IPS-18c (cell line): ENCODE data around the gene TCTA.
"Not testable (repeated sequence)": the region's sequence is repeated elsewhere in the genome, so short reads cannot be mapped to it uniquely, and the experiment has no call there.

Experiments used
- H3K4me3 ChIP-seq: 2 replicates; pipeline ENCODE4 v1.7.0; 2013; ENCODE audit warnings: low read depth, mild to moderate bottlenecking, low read length, moderate library complexity; ENCODE audit not compliant: insufficient read depth
- H3K9me3 ChIP-seq: one replicate; pipeline ENCODE4 v1.6.1; 2013; ENCODE audit warnings: mild to moderate bottlenecking, low read length, moderate library complexity; ENCODE audit not compliant: control insufficient read depth, insufficient read depth

Gene TCTA

DNA sequence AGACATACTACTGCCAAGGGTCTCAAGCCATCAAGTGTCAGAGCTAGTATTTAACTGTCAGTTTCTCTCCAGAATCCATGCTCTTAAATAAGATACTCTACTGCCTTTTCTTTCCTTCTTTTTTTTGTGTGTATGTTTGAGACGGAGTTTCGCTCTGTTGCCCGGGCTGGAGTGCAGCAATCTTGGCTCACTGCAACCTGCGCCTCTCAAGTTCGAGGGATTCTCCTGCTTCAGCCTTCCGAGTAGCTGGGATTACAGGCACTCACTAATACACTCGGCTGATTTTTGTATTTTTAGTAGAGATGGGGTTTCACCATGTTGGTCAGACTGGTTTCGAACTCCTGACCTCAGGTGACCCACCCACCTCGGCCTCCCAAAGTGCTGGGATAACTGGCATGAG lies 6.7 kb upstream of the TCTA start:
- not testable (repeated sequence) for H3K4me3 ChIP-seq, H3K9me3 ChIP-seq

DNA sequence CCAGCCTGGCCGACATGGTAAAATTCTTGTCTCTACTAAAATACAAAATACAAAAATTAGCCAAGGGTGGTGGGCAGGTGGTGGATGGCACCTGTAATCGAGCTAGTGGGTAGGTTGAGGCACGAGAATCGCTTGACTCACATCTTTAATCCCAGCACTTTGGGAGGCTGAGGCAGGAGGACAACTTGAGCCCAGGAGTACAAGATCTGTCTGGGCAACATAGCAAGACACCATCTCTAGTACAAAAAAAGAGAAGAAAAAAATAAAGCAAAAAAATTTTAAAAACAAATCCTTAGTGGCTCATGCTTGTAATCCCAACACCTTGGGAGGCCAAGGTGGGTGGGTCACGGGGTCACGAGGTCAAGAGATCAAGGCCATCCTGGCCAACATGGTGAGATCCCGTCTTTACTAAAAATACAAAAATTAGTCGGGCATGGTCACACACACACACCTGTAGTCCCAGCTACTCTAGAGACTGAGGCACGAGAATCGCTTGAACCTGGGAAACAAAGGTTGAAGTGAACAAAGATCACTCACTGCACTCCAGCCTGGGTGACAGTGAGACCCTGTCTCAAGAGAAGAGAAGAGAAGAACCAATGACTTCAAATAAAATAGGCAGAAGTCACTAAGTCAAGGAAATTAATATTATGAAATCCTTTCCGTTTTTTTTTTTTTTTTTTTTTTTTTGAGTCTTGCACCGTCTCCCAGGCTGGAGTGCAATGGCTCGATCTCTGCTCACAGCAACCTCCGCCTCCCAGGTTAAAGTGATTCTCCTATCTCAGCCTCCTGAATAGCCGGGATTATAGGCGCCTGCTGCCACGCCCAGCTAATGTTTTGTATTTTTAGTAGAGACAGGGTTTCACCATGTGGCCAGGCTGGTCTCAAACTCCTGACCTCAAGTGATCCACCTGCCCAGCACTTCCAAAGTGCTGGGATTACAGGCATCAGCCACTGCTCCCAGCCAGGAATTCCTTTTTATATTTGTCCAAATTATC lies 5.4 kb upstream of the TCTA start:
- H3K4me3 ChIP-seq, result no peak overlapping the region
- peaks cover 2% of the 10 kb centered on the region for H3K9me3 ChIP-seq

DNA sequence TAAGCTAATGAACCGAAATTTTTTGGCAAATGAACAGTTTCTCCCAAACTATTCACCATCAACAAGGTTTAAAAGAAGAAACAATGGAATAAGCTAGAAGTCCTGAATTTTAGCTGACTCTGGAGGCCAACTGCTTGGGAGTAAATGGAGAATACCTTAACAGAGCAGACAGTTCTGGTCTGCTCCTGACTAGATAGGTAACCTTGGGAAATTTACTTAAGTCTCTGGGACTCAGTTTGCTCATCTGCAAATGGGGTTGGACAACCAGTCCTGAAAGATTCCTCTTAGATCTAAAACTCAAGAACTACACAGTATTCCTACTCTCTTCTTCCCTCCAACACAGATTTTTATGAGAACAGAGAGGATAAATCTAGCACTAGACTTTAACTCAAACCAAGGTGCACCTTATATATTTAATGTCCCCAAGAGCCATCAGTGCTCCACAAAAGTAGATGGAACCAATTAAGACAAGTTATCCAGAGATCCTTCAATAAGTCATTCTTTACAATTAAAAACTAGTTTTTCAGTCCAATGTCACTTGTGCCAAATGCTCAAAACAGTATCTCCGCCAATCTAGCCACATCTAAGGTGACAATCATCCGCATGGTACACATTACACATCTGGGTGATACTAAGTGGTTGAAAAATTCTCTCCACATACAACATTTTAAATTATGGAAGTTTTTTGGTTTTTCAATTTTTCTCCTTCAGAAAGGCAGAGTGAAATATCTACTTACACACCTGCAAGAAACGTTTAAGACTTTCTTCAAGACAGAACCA lies 2.0 kb upstream of the TCTA start:
- no peaks in the 10 kb centered on the region for H3K9me3 ChIP-seq

DNA sequence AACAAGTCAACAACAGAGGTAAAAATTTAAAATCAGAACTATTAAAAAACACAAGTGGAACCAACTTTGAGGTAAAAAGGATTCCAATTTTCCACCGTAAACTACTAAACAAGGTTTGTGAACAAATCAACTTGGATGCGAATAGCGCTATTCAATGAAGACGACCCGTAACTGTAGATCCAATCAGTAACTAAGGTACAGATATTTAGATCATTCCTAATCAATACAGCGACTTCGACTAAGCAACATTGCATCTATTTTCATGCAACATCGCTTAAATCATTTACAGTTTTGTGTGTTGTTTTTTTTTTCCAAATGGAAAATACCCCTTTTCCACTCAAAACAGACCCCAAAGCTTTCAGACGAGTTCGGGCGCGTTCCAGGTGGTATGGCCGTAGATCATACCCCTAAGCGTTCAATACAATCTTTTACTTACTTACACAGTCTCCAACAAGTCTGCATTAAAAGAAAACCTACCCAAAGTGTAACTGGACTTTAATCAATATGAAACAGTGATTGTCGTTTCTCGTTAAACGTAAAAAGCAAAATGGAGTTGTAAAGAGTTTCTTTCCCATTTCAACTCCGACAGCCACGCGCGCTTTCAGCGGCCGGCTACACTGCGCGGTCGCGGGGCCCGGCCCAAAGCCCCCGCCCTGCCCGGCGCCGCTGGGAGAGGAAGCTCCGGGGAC lies 1.2 kb upstream of the TCTA start:
- H3K9me3 ChIP-seq, result no peaks in the 10 kb centered on the region
- H3K4me3 ChIP-seq, result peak overlapping the region; percentile 96

More for the DNA sequence above, 2.0 kb upstream of the TCTA start:
- H3K4me3 ChIP-seq, result peak overlapping the region; percentile 96

DNA sequence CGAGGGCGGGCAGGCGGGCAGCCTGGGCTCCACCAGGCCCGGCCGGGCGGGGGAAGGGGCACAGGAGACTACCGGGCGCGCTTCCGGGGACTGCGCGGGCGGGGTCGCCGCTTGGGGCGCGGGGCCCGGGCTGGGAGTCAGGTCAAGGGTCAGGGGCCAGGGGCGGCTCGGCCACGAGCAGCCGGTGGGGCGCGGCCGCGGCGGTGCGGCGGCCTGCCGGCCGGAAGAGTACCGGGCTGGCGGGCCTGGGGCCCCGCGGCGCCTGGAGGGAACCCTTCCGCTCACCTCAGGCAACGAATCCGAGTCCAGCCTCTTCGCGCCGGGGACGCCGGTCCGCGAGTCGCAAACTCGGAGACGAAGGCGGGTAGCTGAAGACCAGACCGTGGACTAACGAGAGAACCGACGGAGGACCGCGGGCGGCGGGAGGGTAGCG lies 672 bp upstream of the TCTA start:
- Histone ChIP-seq H3K9me3 (no peaks in the 10 kb centered on the region), H3K4me3 (peak overlapping the region; percentile 96)

DNA sequence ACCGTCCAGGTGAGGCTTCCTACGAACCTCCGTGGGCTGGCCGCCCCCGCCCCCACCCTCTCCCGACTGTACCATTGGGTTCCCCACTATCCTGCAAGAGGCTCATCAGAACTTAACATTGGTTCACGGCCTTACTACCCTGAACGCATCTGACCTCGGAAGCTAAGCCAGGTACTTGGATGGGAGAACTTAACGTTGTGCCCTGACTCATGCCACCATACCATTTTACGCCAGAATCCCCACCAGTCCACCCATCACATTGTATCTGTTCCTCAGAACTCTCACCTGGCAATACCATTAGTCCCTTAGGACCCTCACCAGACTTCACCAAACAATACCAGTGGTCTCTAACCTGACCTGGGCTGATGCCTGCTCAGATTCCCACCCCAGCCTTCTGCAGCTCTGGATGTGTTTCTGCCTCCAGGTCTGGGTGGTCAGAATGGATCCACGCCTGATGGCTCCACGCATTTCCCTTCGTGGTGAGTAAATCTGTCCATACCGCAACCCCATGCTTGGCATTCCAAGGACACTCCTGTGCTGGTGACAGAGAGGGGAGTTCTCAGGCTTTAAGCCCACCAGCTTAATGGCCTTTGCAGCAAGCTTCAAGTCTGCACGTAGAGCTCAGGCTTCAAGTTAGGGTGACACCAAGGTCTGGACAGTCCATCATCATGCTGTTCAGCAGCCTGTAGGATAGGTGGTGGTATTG lies 562 bp downstream of the TCTA start:
- Histone ChIP-seq H3K4me3 (peak overlapping the region; percentile 96), H3K9me3 (no peaks in the 10 kb centered on the region)

DNA sequence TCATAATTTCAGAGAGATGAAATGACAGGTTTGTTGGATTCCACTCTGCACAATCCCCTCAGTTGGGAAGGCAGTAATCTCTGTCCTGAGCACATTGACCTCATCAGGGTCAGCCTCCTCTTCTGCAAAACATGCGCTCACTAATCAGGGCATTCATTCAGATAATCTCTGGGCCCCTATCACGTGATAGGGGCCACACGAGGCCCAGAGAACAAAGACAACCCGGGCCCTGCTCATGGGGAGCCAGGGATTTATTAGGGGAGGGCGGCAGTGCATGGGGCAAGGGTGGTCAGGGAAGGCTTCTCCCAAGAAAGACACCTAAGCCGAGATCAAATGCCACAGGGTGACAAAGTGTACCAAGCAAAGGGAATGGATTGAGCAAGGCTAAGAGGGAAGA lies 1.1 kb downstream of the TCTA start:
- Histone ChIP-seq H3K4me3 (peak overlapping the region; percentile 96; the same call in 1 of the 2 replicates), H3K9me3 (no peaks in the 10 kb centered on the region)

DNA sequence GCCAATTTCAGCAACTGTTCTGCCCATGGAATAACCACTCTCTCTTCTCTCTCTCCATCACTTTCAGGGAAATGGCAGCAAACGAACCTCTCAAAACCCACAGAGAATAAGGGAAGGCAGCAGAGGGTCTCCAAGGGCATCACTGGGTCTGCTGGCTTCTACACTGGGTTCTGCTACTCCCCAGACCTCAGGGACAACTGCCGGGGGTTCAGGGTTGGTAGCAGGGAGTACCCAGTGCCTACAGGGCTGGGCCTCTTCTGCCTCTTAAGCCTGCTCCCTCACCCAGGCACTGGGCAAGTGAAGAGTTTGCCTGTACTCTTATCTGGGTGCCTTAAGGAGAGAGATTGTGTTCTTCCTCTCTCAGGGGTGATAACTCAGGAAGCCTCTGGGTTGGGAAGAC lies 2.5 kb downstream of the TCTA start:
- H3K4me3 ChIP-seq, result no peak overlapping the region
- H3K9me3 ChIP-seq, result no peaks in the 10 kb centered on the region

DNA sequence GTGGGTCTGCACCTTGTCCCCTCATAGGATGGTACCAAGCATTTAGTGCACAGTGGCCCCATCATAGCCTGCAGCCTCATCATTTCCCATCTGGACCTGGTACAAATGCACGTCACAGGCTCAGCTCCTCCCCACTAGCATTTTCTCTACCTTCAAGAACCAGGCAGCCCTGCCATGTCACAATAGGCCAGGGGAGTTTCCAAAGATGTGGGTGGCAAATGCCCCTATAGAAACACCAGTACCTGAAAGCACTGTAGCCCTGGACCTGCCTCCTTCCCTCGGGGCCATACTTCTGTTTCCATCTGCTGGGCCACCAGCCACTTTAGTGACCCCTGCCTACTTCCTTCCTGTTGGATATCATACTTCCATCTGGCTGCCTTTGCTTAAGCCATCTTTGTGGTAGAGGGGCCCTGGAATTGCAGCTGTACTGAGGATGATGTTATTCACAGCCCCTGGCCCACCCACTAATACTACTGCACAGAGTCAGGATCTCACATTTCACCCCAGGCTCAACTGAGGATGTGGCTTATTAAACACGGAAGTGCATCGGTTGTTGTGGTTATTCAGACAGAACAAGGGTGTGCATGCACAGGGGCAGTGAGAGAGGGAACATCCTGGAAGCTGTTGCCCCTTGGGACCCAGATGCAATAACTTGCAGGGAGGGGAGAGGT lies 3.8 kb downstream of the TCTA start:
- Histone ChIP-seq H3K9me3 (no peaks in the 10 kb centered on the region), H3K4me3 (no peak overlapping the region)

DNA sequence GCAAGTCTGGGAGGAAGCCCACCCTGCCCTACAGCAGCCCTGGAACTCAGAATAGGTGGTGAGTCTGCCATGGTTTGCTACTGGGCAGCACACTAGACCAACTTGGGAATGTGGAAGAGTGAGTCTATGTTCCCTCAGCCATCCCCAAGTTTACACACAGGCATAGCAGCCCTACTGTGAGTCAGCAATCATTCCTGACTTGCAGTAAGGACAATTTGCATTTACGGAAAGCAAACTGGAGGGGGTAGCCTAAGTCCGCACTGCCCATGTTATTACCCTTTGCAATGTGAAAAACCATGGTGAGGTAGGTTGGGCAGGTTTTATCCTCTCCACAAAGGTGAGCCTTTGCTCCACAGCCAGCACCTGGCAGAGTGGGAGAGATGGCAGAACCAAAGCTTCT lies 4.6 kb downstream of the TCTA start:
- Histone ChIP-seq H3K9me3 (no peaks in the 10 kb centered on the region), H3K4me3 (no peak overlapping the region)

DNA sequence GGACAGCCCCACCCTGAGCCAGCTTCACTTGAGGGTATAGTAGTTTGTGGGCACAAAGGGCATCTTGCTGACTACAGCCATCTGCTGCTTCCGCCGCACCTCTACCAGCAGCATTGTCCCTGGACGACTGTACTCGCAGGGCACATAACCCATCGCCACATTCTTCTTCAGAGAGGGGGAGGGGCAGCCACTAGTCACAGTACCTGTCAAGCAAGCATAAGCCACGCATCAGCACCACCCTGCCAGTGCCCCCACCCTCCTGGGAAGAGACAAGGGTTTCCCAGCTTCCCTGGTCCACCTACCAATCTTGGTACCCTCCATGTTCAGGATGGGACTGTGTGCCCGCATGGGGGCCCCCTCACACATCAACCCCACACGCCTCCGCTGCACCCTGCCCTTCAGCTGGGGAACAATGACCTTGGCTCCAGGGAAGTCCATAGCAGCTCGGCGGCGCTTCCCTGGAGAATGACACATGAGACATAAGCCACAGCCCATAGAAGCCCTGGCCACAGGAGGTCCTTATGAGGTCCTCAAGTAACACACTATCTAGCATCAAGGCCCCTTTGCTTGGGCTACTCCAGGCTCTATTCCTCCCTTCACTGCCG lies 5.4 kb downstream of the TCTA start:
- H3K4me3 ChIP-seq, result no peak overlapping the region
- H3K9me3 ChIP-seq, result no peaks in the 10 kb centered on the region

DNA sequence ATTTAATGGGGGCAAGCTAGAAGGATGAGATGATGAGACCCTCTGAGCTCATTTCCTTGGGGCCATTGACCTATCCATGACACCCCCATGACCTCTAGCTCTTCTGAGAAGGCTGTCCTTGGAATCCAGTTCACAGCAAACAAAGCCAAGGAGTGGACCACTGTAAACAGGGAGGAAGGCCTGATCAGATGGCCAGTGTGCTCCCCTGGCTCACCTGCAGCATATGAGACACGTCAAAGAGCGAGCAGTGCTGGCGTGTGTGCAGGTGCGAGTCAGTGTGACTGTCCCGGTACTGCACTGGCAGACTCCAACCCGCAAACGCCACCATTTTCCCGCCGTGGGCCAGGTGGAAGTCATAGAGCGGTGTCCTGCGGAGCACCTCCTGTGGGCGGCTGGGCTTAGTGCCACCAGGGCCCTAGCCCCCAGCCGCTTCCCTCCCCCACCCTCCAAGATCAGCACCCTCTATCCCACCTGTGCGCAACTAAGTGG lies 9.7 kb downstream of the TCTA start:
- peak overlapping the region; percentile 75 for H3K4me3 ChIP-seq

DNA sequence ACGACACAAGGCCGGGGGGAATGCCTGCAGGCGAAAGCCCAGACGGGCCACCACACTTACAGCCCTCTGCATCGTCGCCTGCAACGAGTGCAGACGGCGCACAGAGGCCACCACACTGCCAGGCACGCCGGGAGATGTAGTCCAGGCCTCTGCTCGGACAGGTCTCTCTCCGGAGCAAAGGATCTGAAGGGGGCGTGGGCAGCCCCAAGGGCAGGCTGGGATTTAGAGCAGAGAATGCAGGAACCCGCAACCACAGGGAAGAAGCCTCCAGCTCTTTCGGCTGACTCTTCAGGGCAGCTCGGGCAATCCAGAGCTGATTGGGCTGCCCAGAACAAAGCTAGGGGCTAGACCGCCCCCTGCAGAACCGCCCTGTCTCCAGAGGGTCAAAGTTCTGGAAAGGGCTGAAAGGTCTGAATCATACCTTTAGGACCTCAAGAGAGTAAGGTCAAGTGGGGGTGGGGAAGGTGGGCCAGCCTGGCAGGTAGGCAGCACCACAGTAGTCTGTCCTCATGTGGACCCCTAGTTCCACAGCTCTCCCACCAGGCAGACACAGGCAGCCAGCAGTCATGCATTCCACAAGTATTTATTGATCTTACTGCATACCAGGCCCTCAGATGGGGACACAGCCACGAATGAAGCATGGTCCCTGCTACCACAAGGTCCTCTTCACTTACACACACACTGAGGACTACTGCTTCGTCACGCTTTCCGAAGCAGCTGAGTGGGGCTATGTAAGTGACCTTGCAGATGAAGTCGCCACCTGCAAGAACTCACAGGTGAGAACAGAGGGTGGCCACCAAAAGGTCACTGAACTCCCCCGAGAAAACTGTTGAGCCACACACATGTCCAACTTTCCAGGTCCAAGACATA lies 10.4 kb downstream of the TCTA start, which contains the start of gene AMT:
TSS of gene AMT (minus strand) at position 95 of the 870 bp plus-strand sequence. CDS start at position 72, 23 bp downstream.
- Histone ChIP-seq H3K4me3 (peak within 1 kb of the TSS; percentile 75), H3K9me3 (no peaks in the 10 kb centered on the region)

More for the DNA sequence above, 9.7 kb downstream of the TCTA start:
- no peaks in the 10 kb centered on the region for H3K9me3 ChIP-seq

DNA sequence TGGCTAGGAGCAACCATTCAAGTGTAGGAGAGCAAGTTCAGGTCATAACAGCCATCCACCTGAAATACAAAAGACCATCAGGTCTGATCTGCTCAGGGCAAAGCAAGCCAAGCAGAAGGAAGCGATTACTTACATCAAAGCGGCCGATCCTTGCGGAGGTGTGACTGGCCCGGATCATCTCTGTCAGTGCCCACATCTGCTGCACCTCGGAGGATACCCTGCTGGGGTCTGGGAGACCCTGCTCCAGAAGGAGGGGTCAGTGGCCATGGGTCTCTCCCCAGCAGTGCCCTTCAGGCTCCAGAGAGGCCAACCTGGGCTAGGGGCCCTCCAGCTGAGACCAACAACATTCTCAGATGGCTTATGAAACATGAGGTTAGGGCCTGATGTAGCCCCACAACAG lies 12.6 kb downstream of the TCTA start:
- no peak overlapping the region for H3K4me3 ChIP-seq
- no peaks in the 10 kb centered on the region for H3K9me3 ChIP-seq

DNA sequence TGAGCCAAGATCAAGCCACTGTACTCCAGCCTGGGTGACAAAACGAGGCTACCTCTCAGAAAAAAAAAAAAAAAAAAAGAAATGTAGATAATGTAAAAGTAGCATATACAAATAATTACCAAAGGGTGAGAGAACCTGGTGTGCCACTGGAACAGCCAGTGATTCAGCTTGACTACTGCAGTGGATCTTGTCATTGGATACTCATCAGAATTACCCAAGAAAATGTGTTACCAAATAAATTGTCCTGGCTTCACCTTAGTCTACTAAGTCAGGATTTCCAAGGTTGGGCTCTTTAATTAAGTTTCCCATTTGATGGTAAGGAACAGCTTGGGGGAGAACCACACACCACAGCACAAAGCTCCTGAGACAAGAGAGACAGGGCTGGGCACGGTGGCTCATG lies 15.4 kb downstream of the TCTA start:
- H3K9me3 ChIP-seq, result no peaks in the 10 kb centered on the region
- no peak overlapping the region for H3K4me3 ChIP-seq
